T-helper 2 cell treated with Interferon-gamma antibody and Interleukin-4, amounts not matched to agents 5 μg/mL and 100 μg/mL, for 36 hours (primary cell): ENCODE measurements around the gene TENM4.

ENCODE experiments used
- DNase-seq: peaks from one replicate; pipeline ENCODE4 v3.0.0; 2021; ENCODE audit warnings: low spot score
- H3K27ac Mint-ChIP-seq: one replicate; pipeline ENCODE4 v1.8.0; 2021; ENCODE audit warnings: mild to moderate bottlenecking, mixed read lengths
- H3K27me3 Mint-ChIP-seq: one replicate; pipeline ENCODE4 v1.8.0; 2021; ENCODE audit warnings: low read depth, mixed read lengths
- H3K36me3 Mint-ChIP-seq: one replicate; pipeline ENCODE4 v1.8.0; 2021; ENCODE audit warnings: low read depth, mixed read lengths
- H3K4me1 Mint-ChIP-seq: one replicate; pipeline ENCODE4 v1.8.0; 2021; ENCODE audit warnings: low read depth, mixed read lengths
- H3K4me3 Mint-ChIP-seq: one replicate; pipeline ENCODE4 v1.8.0; 2022; ENCODE audit warnings: mild to moderate bottlenecking, moderate library complexity, mixed read lengths
- H3K9me3 Mint-ChIP-seq: one replicate; pipeline ENCODE4 v1.8.0; 2021; ENCODE audit warnings: mixed read lengths

TENM4 gene

DNA sequence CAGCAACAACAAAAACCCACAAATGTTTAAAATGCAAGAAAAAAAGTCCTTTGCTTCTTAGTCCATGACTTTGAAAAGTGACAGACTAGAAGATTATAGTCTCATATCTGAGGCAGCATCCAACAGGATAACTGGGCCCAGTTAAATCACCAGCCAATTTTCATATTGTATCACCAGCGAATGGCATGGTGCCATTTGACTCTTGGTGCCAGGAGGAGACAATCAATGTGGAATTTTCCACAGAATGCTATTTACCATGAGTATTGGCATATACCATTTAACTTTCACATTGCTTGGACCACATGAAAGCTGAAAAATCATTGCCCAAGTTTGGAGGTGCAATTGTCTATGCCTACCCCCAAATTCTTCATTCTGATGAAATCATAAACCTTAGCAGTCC is 255.5 kb downstream of the TENM4 start:
- no peak overlapping the region for H3K27ac Mint-ChIP-seq
- H3K9me3 Mint-ChIP-seq: no peaks in the 10 kb centered on the region
- no peaks in the 10 kb centered on the region for H3K36me3 Mint-ChIP-seq
- no peak for DNase-seq
- no peaks in the 10 kb centered on the region for H3K4me1 Mint-ChIP-seq
- no peak overlapping the region for H3K4me3 Mint-ChIP-seq
- no peaks in the 10 kb centered on the region for H3K27me3 Mint-ChIP-seq

DNA sequence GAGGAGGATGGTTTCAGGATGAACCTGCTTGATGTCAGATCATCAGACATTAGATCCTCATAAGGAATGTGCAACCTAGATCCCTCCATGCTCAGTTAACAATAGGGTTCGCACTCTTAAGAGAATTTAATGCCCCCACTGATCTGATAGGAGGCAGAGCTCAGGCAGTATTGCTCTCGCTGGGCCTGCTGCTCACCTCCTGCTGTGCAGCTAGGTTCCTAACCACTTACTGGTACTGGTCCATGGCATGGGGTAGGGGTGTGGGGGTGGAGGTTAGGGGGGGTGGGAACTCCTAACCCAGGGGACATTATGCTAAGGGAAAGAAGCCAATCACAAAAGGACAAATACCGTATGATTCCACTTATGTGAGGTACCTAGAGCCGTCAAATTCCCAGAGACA is 256.5 kb downstream of the TENM4 start:
- Mint-ChIP-seq H3K9me3 (no peaks in the 10 kb centered on the region), H3K36me3 (no peaks in the 10 kb centered on the region), H3K27me3 (no peaks in the 10 kb centered on the region), H3K4me1 (no peaks in the 10 kb centered on the region), H3K4me3 (no peak overlapping the region), H3K27ac (no peak overlapping the region)
- DNase-seq: no peak

DNA sequence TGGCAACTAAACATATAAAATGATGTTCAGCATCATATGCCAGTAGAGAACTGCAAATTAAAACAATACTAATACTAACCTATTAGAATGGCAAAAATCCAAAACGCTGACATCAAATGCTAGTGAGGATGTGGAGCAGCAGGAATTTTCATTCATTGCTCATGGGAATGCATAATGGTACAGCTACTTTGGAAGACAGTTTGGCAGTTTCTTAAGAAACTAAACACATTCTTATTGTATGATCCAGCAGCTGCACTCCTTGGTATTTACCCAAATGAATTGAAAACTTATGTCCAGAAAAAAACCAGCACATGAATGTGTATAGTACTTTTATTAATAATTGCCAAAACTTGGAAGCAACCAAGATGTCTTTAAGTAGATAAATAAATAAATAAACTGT is 258.0 kb downstream of the TENM4 start:
- peaks cover 1% of the 10 kb centered on the region for H3K27me3 Mint-ChIP-seq
- no peaks in the 10 kb centered on the region for H3K9me3 Mint-ChIP-seq
- H3K4me3 Mint-ChIP-seq: no peak overlapping the region
- DNase-seq: no peak
- no peaks in the 10 kb centered on the region for H3K4me1 Mint-ChIP-seq
- H3K27ac Mint-ChIP-seq: no peak overlapping the region
- H3K36me3 Mint-ChIP-seq: no peaks in the 10 kb centered on the region

DNA sequence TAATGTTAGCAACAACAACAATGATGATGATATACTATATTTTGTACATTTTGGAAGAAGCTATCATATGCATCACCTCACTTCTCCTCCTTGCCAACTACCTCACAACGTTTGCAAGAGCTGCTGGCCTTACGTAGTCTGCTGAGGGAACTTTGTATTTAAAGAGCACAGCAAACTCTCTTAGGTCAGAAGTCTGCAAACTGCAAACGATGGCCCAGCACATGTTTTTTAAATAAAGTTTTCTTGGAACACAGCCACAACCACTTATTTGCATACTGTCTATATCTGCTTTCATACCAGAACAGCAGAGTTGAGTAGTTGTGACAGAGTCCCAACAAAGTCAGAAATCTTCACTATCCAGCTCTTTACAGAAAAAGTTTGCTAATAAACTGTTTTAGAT is 261.7 kb downstream of the TENM4 start:
- H3K27ac Mint-ChIP-seq: no peak overlapping the region
- no peak overlapping the region for H3K4me3 Mint-ChIP-seq
- DNase-seq: no peak
- H3K4me1 Mint-ChIP-seq: no peaks in the 10 kb centered on the region
- H3K36me3 Mint-ChIP-seq: no peaks in the 10 kb centered on the region
- H3K27me3 Mint-ChIP-seq: peaks cover 1% of the 10 kb centered on the region
- H3K9me3 Mint-ChIP-seq: no peaks in the 10 kb centered on the region

DNA sequence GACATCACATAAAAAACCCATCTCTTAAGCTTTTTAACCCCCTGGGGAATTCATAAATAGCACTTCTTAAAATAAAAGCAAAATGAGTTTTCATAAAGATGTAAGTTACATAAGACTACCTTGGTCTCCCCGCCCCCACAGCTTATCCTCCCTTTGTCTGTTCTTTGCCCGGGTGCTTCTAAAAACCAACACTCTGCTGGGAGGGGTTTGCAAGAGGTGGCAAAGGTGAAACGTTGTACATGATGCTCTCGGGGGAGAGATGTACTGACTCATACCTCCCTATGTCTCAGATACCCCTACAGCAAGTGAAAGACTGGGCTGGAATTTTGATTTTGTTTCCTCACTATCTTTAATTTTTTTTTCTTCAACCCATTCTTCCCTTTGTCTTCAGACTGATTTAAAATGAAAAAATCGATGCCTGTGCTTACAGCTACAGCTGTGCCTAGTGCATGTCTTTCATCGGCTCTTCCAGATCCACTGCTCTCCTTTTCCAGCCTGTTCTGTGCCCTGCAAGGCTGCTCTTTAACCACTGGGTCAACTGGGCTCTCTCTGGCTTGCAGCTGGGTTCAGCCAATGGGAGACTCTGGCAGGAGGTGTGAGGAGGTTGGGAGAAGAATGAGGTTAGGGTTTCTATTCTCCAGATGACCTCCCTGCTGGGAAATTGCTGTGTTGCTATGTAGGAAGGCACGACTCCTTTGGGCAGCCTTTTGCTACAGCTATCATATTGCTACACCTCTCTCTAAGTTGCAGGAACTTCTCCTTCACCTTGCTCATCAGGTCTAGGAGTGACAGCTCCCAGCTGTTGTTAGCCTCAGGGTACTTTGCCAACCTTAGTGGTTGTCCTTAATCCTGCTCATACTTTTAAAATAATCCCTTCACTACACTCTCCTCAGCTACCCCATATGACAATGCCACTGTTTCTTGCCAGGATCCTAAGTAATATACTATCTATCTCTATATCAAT is 266.5 kb downstream of the TENM4 start:
- Mint-ChIP-seq H3K4me1 (no peaks in the 10 kb centered on the region), H3K4me3 (no peak overlapping the region), H3K9me3 (no peaks in the 10 kb centered on the region), H3K36me3 (no peaks in the 10 kb centered on the region), H3K27me3 (peaks cover 1% of the 10 kb centered on the region), H3K27ac (no peak overlapping the region)
- no peak for DNase-seq

DNA sequence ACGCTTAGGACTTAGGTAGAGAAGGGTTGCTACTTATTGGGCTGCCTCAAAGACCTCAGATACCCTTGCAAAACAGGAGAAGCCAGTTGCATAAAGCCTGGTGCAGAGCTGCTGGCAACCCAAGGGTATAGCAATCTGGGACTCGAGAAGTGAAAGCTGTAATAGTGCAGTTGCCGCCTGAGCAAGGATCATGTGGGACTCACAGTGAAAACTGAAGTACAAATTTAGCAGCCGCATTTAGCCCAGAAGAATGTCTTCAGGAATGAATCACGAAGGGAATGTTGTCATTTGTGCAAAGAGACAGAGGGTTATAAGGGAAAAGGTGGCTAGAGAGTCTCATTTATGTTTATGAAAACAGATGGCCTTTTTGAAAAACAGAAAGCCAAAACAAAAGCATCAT is 267.2 kb downstream of the TENM4 start:
- H3K27me3 Mint-ChIP-seq: peaks cover 1% of the 10 kb centered on the region
- no peaks in the 10 kb centered on the region for H3K4me1 Mint-ChIP-seq
- H3K9me3 Mint-ChIP-seq: no peaks in the 10 kb centered on the region
- DNase-seq: no peak
- H3K4me3 Mint-ChIP-seq: no peak overlapping the region
- no peaks in the 10 kb centered on the region for H3K36me3 Mint-ChIP-seq
- no peak overlapping the region for H3K27ac Mint-ChIP-seq

DNA sequence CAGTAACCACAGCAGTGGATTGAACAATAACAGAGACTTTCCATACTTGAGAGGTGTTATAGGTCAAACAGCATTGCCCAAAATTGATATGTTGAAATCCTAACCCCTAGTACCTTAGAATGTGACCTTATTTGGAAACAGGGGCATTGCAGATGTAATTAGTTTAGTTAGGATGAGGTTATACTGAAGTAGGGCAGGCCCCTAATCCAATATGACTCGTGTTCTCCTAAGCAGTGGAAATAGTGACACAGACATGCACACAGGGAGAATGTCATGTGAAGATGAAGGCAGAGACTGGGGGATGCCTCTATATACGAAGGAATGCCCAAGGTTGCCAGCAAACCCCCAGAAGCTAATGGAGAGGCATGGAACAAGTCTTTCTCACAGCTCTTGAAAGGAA is 270.5 kb downstream of the TENM4 start:
- no peaks in the 10 kb centered on the region for H3K36me3 Mint-ChIP-seq
- H3K4me1 Mint-ChIP-seq: no peaks in the 10 kb centered on the region
- H3K27ac Mint-ChIP-seq: no peak overlapping the region
- no peak overlapping the region for H3K4me3 Mint-ChIP-seq
- no peak for DNase-seq
- H3K27me3 Mint-ChIP-seq: no peaks in the 10 kb centered on the region
- H3K9me3 Mint-ChIP-seq: no peaks in the 10 kb centered on the region

DNA sequence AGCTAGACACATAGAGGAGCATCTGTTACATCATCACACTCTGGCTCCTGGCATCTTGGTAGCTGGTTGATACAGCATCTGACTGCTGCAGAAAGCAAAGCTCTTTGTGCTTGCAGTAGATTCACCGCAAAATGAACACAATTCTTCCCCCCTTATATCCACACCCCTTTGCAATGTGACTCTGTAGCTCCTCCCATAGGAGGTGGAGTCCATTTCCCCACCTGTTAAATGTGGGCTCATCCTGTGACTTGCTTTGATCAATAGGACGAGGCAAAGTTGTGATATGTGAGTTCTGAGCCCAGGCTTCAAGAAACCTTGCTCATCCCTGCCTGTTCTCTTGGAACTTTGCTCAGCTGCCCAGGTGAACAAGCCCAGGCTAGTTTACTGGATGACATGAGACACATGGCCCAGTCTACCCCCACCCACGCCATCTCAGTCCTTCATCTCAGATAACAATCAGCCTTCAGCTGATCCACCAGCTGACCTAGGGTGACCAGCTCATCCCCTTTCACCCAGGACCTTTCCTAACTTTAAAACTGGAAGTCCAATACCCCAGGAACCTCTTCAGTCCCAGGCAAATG is 272.2 kb downstream of the TENM4 start:
- no peaks in the 10 kb centered on the region for H3K27me3 Mint-ChIP-seq
- H3K4me3 Mint-ChIP-seq: no peak overlapping the region
- no peak overlapping the region for H3K27ac Mint-ChIP-seq
- H3K36me3 Mint-ChIP-seq: no peaks in the 10 kb centered on the region
- H3K9me3 Mint-ChIP-seq: no peaks in the 10 kb centered on the region
- no peak for DNase-seq
- H3K4me1 Mint-ChIP-seq: no peaks in the 10 kb centered on the region

DNA sequence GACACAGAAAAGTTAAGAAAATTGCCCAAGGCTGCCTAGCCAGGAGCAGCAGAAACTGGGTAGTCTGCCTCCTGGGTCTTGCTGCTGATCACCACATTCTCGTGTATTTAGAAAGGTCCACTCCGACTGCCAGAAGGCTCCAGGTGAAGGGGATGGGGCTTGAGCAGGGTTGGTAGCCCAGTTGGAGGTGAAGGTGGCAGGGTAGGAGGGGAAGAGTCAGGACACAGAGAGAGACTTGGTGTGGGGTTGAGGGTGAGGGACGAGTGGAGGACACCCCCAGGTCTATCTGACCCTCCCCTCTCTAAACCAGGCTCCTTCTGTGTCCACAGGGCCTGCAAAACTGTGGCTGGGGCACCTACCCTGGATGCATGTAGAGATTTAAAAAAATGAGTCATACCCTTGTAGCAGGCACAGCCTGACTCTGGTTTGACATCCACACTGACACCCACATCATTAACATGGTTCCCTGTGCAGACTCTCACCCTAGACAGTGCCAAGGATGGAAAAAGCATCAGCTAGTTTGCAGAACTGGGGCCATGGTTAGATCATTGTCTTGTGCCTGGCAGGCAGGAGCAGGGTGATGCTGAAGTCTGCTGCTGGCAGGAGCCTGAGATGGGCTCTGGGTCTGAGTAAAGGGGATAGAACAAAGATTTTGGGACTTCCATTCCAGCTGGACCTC is 273.2 kb downstream of the TENM4 start:
- H3K4me3 Mint-ChIP-seq: no peak overlapping the region
- H3K27me3 Mint-ChIP-seq: no peaks in the 10 kb centered on the region
- no peaks in the 10 kb centered on the region for H3K36me3 Mint-ChIP-seq
- no peaks in the 10 kb centered on the region for H3K4me1 Mint-ChIP-seq
- H3K27ac Mint-ChIP-seq: no peak overlapping the region
- DNase-seq: no peak
- H3K9me3 Mint-ChIP-seq: no peaks in the 10 kb centered on the region

DNA sequence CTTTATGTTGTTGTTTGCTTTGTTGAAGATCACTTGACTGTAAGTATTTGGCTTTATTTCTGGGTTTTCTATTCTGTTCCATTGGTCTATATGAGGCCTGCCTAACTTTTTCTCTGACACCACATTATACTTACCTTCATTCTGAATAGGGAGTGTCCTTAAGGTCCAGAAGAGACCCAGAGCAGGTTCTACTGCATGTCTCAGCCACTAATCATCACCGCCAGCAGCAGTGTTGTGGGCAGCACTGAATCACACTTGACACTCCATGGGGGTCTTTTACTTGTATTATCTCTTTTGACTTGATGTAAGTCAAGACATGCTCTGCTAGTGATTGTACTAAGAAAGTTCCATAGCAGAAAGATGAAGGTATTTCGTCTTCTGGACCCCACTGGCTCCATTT is 274.9 kb downstream of the TENM4 start:
- Mint-ChIP-seq H3K27me3 (no peaks in the 10 kb centered on the region), H3K27ac (no peak overlapping the region), H3K9me3 (no peaks in the 10 kb centered on the region), H3K36me3 (no peaks in the 10 kb centered on the region), H3K4me3 (no peak overlapping the region), H3K4me1 (no peaks in the 10 kb centered on the region)
- DNase-seq: no peak

DNA sequence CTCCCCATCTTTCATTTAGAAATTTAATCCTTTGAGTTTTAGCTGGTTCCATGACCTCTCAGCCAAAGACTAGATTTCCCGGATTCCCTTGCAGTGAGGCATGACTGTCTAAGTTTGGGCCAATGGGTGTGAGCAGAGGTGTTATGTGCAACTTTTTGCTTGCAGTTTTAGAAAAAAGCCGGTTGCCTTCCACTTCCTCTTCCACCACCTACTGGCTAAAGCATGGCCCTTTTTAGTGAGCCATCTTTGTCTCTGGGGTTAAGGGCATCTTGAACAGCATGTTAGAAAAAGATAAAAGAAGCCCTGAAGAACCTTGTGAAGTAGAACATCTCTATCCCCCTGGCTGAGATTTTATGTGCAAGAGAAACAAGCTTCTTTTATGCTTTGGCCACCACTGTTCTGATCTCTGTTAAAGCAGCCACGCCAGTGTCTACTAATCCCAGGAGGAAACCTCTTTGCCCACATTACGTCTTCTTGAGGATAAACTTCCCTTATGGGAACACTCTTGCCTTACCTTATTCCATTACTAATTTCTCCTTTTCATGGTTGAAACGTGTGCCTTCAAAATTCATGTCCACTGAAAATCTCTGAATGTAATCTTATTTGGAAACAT is 279.9 kb downstream of the TENM4 start:
- Mint-ChIP-seq H3K27ac (no peak overlapping the region), H3K36me3 (no peaks in the 10 kb centered on the region), H3K4me3 (no peak overlapping the region), H3K4me1 (no peaks in the 10 kb centered on the region), H3K9me3 (no peaks in the 10 kb centered on the region), H3K27me3 (peaks cover 2% of the 10 kb centered on the region)
- no peak for DNase-seq

DNA sequence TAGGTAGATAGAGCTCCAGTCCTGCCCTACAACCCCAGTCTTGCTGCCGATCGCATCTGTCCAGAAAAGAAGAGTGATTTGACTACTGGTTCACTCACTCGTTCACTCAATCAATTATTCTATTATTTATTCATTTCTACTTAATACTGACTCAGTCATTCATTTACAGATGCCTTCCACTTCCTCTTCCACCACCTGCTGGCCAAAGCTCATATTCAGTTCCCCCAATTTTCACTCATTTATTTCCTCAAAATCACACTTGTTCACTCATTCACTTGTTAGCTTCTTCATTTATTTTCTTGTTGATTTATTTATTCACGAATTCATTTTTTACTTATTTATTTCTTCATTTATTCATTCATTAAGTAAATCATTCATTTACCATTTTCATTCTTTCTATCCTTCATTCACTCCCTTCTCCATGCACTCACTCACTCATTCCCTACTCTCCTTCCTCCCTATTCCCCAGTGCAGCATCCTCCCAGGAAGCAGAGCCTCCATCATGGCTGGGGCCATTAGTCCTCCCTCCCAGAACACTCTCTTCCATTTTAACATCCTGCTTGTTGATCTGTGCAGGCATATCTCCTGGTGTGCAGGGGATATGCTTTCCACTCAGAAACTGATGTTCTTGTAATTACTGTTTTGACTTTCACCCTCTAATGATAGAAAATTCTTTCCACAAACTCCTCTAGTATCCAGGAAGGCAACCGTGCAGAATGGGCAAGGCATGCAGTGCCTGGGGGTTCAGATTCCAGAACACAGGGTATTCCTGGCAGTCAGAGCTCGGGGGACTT is 281.0 kb downstream of the TENM4 start:
- H3K9me3 Mint-ChIP-seq: no peaks in the 10 kb centered on the region
- DNase-seq: no peak
- no peaks in the 10 kb centered on the region for H3K4me1 Mint-ChIP-seq
- H3K36me3 Mint-ChIP-seq: no peaks in the 10 kb centered on the region
- H3K27ac Mint-ChIP-seq: no peak overlapping the region
- peaks cover 2% of the 10 kb centered on the region for H3K27me3 Mint-ChIP-seq
- H3K4me3 Mint-ChIP-seq: no peak overlapping the region

DNA sequence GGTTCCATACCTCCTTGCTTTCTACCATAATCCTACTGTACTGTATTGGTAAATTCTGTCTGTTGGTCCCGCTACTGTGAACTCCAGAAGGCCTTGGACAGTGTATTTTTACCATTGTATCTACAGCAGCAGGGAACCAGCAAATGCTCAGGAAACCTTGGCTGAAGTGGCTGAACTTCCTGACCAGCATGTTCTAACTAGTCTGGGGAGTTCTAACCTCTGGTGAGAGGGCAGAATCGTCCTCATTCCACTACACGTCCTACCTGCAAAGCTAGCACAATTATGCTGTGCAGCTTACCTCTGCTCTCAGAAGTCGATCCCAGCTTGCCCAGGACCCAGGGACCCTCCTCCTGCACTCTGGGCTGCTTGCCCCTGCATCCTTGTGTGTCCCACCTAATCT is 283.1 kb downstream of the TENM4 start:
- DNase-seq: no peak
- no peaks in the 10 kb centered on the region for H3K9me3 Mint-ChIP-seq
- no peaks in the 10 kb centered on the region for H3K4me1 Mint-ChIP-seq
- no peak overlapping the region for H3K27ac Mint-ChIP-seq
- peaks cover 2% of the 10 kb centered on the region for H3K27me3 Mint-ChIP-seq
- H3K36me3 Mint-ChIP-seq: no peaks in the 10 kb centered on the region
- H3K4me3 Mint-ChIP-seq: no peak overlapping the region
